Endothelial cell of umbilical vein (primary cell): ENCODE results near the gene OLFML2A. TPM values are rescaled to one million over a fixed set of nuclear protein-coding genes. Genes with fewer than 3 reads are reported as not detected.

ENCODE experiments used
- BruUV-seq: library from RNA; stranded (reverse); fragments of 400-500 nt; replicated peaks from 2 replicates; lab custom pipeline; 2021; lab: Mats Ljungman, UMichigan
- CTCF ChIA-PET: fragments of 300-600, 350-600 bp; sonication (Branson Sonifier 250); formaldehyde crosslinking; loops from one replicate; lab custom pipeline; 2021; ENCODE audit warnings: antibody characterized with exemption, inconsistent platforms; lab: Charles Lee
- POLR2A ChIA-PET: fragments of 300-600, 350-600 bp; sonication (Branson Sonifier 250); formaldehyde crosslinking; loops from one replicate; lab custom pipeline; 2021; ENCODE audit warnings: antibody characterized with exemption, inconsistent platforms; lab: Charles Lee
- DNase-seq: peaks from one replicate; pipeline ENCODE4 v3.0.0-alpha.2; 2011; ENCODE audit warnings: low read depth, low spot score
- FAIRE-seq: peaks from 2 replicates; lab custom pipeline; 2011; peaks lifted over from hg19 to GRCh38; lab: Jason Lieb, UNC
- H2AFZ ChIP-seq: 2 replicates; pipeline ENCODE4 v1.6.0; 2012; ENCODE audit warnings: low read depth, low read length, control low read depth, inconsistent platforms
- H3K27ac ChIP-seq: 2 replicates; pipeline ENCODE4 v1.5.1; 2011; ENCODE audit warnings: low read depth, mild to moderate bottlenecking, control low read depth, low read length, moderate library complexity; ENCODE audit not compliant: insufficient read depth
- H3K27me3 ChIP-seq, 2 experiments: 2 replicates each; pipeline versions ENCODE4 v1.6.0 to v1.6.1; 2011; ENCODE audit warnings: low read length in 2 of 2, mixed read lengths in 1 of 2; ENCODE audit not compliant: control insufficient read depth in 2 of 2, insufficient read depth in 2 of 2
- H3K36me3 ChIP-seq, 2 experiments: 2 replicates in 1 of 2; 3 replicates in 1 of 2; pipeline ENCODE4 v1.5.1; 2011; ENCODE audit warnings: low read length in 2 of 2, mild to moderate bottlenecking in 1 of 2, moderate library complexity in 1 of 2; ENCODE audit not compliant: control insufficient read depth in 2 of 2, insufficient read depth in 2 of 2; ENCODE audit errors: extremely low read depth in 1 of 2
- H3K4me1 ChIP-seq: 3 replicates; pipeline ENCODE4 v1.5.1; 2011; ENCODE audit warnings: mild to moderate bottlenecking, low read length; ENCODE audit not compliant: control insufficient read depth, insufficient read depth; ENCODE audit errors: extremely low read depth
- H3K4me2 ChIP-seq: 2 replicates; pipeline ENCODE4 v1.6.1; 2011; ENCODE audit warnings: low read length, control low read depth, mixed read lengths; ENCODE audit not compliant: insufficient read depth
- H3K4me3 ChIP-seq, 3 experiments: fragments of 200-600 bp in 1 of 3; sonication (generic), shearing (Covaris generic) in 1 of 3; replicated peaks in 1 of 3; 2 replicates each; pipeline ENCODE4 v1.5.1; 2011 to 2016; ENCODE audit warnings: control low read depth in 3 of 3, low read length in 3 of 3, mild to moderate bottlenecking in 2 of 3, inconsistent platforms in 1 of 3, low read depth in 1 of 3, moderate library complexity in 1 of 3; ENCODE audit not compliant: insufficient read depth in 1 of 3
- H3K79me2 ChIP-seq: 2 replicates; pipeline ENCODE4 v1.6.0; 2012; ENCODE audit warnings: low read length, inconsistent platforms; ENCODE audit not compliant: control insufficient read depth, insufficient read depth
- H3K9ac ChIP-seq: replicated peaks from 2 replicates; pipeline ENCODE3; 2011; ENCODE audit warnings: low read length, control low read depth; ENCODE audit not compliant: insufficient read depth; ENCODE audit errors: extremely low read depth
- H3K9me1 ChIP-seq: replicated peaks from 3 replicates; pipeline ENCODE4 v1.6.0; 2011; ENCODE audit warnings: mild to moderate bottlenecking, low read length; ENCODE audit not compliant: control insufficient read depth, insufficient read depth; ENCODE audit errors: extremely low read depth
- H3K9me3 ChIP-seq: replicated peaks from 2 replicates; pipeline ENCODE4 v1.5.1; 2012; ENCODE audit warnings: low read length, inconsistent platforms; ENCODE audit not compliant: control insufficient read depth, insufficient read depth
- H4K20me1 ChIP-seq: replicated peaks from 2 replicates; pipeline ENCODE3; 2011; ENCODE audit warnings: mild to moderate bottlenecking, low read length; ENCODE audit not compliant: control insufficient read depth, insufficient read depth; ENCODE audit errors: extremely low read depth
- EZH2 ChIP-seq: IDR thresholded peaks from 2 replicates; pipeline ENCODE4 v1.6.1; 2012; ENCODE audit warnings: borderline replicate concordance, low read depth, mild to moderate bottlenecking, moderate library complexity, low read length, inconsistent platforms; ENCODE audit not compliant: severe bottlenecking
- GATA2 ChIP-seq: IDR thresholded peaks from 2 replicates; pipeline ENCODE4 v1.7.0; 2011; ENCODE audit warnings: low read depth, mild to moderate bottlenecking, moderate library complexity, mixed read lengths, low read length; ENCODE audit not compliant: insufficient read length, insufficient read depth
- JUN ChIP-seq: IDR thresholded peaks from 2 replicates; pipeline ENCODE4 v1.6.1; 2011; ENCODE audit warnings: borderline replicate concordance, low read depth; ENCODE audit not compliant: insufficient read length, insufficient read depth
- MAX ChIP-seq: IDR thresholded peaks from 2 replicates; pipeline ENCODE4 v1.6.1; 2011; ENCODE audit not compliant: insufficient read depth, insufficient read length
- POLR2A ChIP-seq: IDR thresholded peaks from 2 replicates; pipeline ENCODE4 v1.6.1; 2012; ENCODE audit warnings: low read depth, mild to moderate bottlenecking, control low read depth, low read length
- POLR2AphosphoS5 ChIP-seq: IDR thresholded peaks from 2 replicates; pipeline ENCODE4 v1.6.1; 2012; ENCODE audit warnings: low read depth, mild to moderate bottlenecking, control low read depth, low read length, moderate library complexity; ENCODE audit not compliant: insufficient read depth
- dilution Hi-C: fragments of 300-500 bp; cut with MboI; formaldehyde crosslinking; loops from one replicate; pipeline ENCODE4 v1.15.0; 2019; ENCODE audit warnings: low sequenced_read_pairs; ENCODE audit not compliant: extremely low pct_ligation_motif_present
- intact Hi-C: fragments of 100-400 bp; cut with micrococcal nuclease; formaldehyde crosslinking; loops from one replicate; pipeline ENCODE4 v1.10.0; 2022
- polyA plus RNA-seq, 4 experiments: library from polyadenylated mRNA; depleted of rRNA in 3 of 4; stranded (reverse) in 3 of 4; unstranded in 1 of 4; fragments of >200 nt; gene quantifications; 2 replicates each; pipeline versions ENCODE4 v1.2.1 to v1.2.3, GENCODE V29; 2011 to 2012; ENCODE audit warnings: missing spikeins in 1 of 4
- total RNA-seq: library from RNA; stranded (reverse); gene quantifications from 2 replicates; pipeline ENCODE4 v1.2.3, GENCODE V29; 2021

The OLFML2A gene
- total and polyA plus RNA-seq, 2 donors (not counting 3 experiments of a cell fraction or from before 2014, with no cell fraction given) = 0.92 to 1.1 TPM

DNA sequence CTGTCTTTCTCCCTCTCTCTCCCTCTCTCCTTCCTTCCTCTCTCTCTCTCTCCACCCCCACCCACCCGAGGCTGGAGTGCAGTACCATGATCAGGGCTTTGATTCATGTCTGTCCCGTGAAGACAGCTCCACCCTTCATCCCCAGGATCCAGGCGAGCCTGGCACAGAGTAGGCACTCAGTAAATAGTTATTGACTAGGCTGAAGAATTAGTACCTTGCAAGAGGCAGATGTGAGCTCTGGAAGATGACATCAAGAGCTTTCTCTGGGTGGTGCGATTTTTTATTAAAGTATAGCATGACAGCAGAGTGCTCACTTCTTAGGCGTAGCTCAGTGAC is 52.4 kb downstream of the OLFML2A start:
- H3K9me1 ChIP-seq = no peaks in the 10 kb centered on the region
- H3K4me1 ChIP-seq = peaks cover 4% of the 10 kb centered on the region
- no peak overlapping the region for H2AFZ ChIP-seq
- H3K27ac ChIP-seq = no peak overlapping the region
- H3K36me3 ChIP-seq = no peaks in the 10 kb centered on the region
- DNase-seq (no peak), FAIRE-seq (no peak)
- H3K4me3 ChIP-seq = no peak overlapping the region
- H3K9me3 ChIP-seq = no peaks in the 10 kb centered on the region
- dilution Hi-C loops (no loop called here), intact Hi-C loops (no loop called here)
- H3K27me3 ChIP-seq = peaks cover 0 to 3% of the 10 kb centered on the region in 2 experiments
- no peak overlapping the region for H3K9ac ChIP-seq
- CTCF ChIA-PET = interaction anchor here (1.9 to 4.5 kb wide), 3 partner anchors 12 to 33 kb away, joined by 4 to 32 read pairs (median 27); partner anchors contain the start of gene WDR38
- no peak overlapping the region for H3K4me2 ChIP-seq
- no peak for TF ChIP-seq POLR2AphosphoS5
- POLR2A ChIA-PET = no interaction called here
- no peaks in the 10 kb centered on the region for H3K79me2 ChIP-seq
- H4K20me1 ChIP-seq = no peaks in the 10 kb centered on the region
- no TSS peak for BruUV-seq

GRCh38 chr9:124830593-124830992 is 53.7 kb downstream of the OLFML2A start:
- Histone ChIP-seq H3K27me3 (peaks cover 0 to 3% of the 10 kb centered on the region in 2 experiments), H3K9ac (no peak overlapping the region), H3K4me1 (peaks cover 10% of the 10 kb centered on the region), H2AFZ (no peak overlapping the region), H4K20me1 (no peaks in the 10 kb centered on the region), H3K4me2 (no peak overlapping the region), H3K79me2 (no peaks in the 10 kb centered on the region), H3K27ac (no peak overlapping the region), H3K36me3 (no peaks in the 10 kb centered on the region), H3K9me1 (no peaks in the 10 kb centered on the region), H3K4me3 (no peak overlapping the region), H3K9me3 (no peaks in the 10 kb centered on the region)
- DNase-seq (no peak), FAIRE-seq (no peak)
- dilution Hi-C loops = no loop called here
- TF ChIP-seq POLR2A (no peak), JUN (no peak), EZH2 (no peak), MAX (no peak), GATA2 (no peak)
- intact Hi-C loops = no loop called here
- ChIA-PET POLR2A (no interaction called here), CTCF (interaction anchor here (0.6 to 4.5 kb wide), 4 partner anchors 10 to 38 kb away, joined by 3 to 32 read pairs (median 16); partner anchors contain the start of gene WDR38)
- BruUV-seq = no TSS peak
